GM12878 (cell line): ENCODE measurements around the gene ACOT7.

Experiments used
- CBFB ChIP-seq: IDR thresholded peaks from 2 replicates; pipeline ENCODE4 v1.6.1; 2016; ENCODE audit warnings: antibody characterized with exemption, low read depth
- EP300 ChIP-seq, 2 experiments: fragments of 150-350 bp in 1 of 2; IDR thresholded peaks; 2 replicates each; pipeline ENCODE4 v1.6.1; 2011 to 2012; ENCODE audit warnings: low read depth in 2 of 2, low read length in 2 of 2, borderline replicate concordance in 1 of 2, improper control_type of control experiment in 1 of 2, inconsistent platforms in 1 of 2; ENCODE audit not compliant: control insufficient read depth in 1 of 2
- EZH2 ChIP-seq: IDR thresholded peaks from 2 replicates; pipeline ENCODE4 v1.6.1; 2012; ENCODE audit warnings: low read depth, mild to moderate bottlenecking, control low read depth, inconsistent platforms, low read length, borderline replicate concordance; ENCODE audit not compliant: control insufficient read depth
- MAX ChIP-seq: IDR thresholded peaks from 2 replicates; pipeline ENCODE4 v1.6.1; 2012; ENCODE audit warnings: low read depth, low read length, improper control_type of control experiment
- NFXL1 ChIP-seq: fragments of 450-650 bp; IDR thresholded peaks from 2 replicates; pipeline ENCODE4 v1.6.1; 2017; ENCODE audit warnings: antibody characterized with exemption, mild to moderate bottlenecking, borderline replicate concordance
- RAD21 ChIP-seq: IDR thresholded peaks from 2 replicates; pipeline ENCODE4 v1.6.1; 2011; ENCODE audit warnings: mild to moderate bottlenecking, low read depth, low read length, moderate library complexity; ENCODE audit not compliant: insufficient read depth
- REST ChIP-seq: IDR thresholded peaks from 2 replicates; pipeline ENCODE4 v1.6.1; 2012; ENCODE audit warnings: mild to moderate bottlenecking, low read depth, low read length
- SKIL ChIP-seq: fragments of 450-650 bp; IDR thresholded peaks from 2 replicates; pipeline ENCODE4 v1.6.1; 2017; ENCODE audit warnings: mild to moderate bottlenecking, low read depth, inconsistent platforms; ENCODE audit not compliant: poor library complexity, severe bottlenecking

- TF ChIP-seq REST (no peak), MAX (no peak), SKIL (no peak), CBFB (no peak), EZH2 (no peak), NFXL1 (no peak), RAD21 (no peak), EP300 (IDR thresholded peaks at IDR 0.05; ENCODE audit: borderline replicate concordance in 1 of 2, control insufficient read depth in 1 of 2, low read depth in 2 of 2, low read length in 2 of 2) (no peak)
Measured at GRCh38 chr1:6301526-6301925, 92.0 kb downstream of the ACOT7 start.
